ENCODE data around the gene AUTS2.
"Not testable (repeated sequence)": the region's sequence is repeated elsewhere in the genome, so short reads cannot be mapped to it uniquely, and the experiment has no call there.

The AUTS2 gene

DNA sequence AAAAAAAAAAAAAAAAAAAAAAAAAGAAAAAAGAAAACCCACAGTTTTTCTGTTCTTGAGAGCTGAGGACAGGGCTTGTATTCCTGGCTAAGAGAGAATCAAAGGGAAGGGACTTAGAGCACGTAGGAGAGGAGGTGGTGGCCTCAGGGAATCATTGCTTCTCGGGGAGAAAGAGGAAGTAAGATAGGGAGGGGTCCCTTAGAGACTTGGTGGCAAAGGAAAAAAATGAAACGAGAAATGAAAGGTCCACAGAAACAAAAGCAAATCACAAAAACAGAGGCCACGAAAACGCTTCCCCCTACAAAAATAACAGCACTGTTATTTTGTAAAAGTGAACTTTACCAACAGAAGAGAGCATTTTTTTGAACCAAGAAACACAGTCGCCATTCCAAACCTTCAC is 1210.6 kb downstream of the AUTS2 start:
- no peak overlapping the region for H3K4me3 ChIP-seq (ENCODE audit: low read depth, low read length)
- DNase-seq (ENCODE audit: low read depth) = no peak
- in situ Hi-C loops (cut with HindIII; ENCODE audit: low sequenced_read_pairs) = no loop called here
- TF ChIP-seq, protein P1, sequence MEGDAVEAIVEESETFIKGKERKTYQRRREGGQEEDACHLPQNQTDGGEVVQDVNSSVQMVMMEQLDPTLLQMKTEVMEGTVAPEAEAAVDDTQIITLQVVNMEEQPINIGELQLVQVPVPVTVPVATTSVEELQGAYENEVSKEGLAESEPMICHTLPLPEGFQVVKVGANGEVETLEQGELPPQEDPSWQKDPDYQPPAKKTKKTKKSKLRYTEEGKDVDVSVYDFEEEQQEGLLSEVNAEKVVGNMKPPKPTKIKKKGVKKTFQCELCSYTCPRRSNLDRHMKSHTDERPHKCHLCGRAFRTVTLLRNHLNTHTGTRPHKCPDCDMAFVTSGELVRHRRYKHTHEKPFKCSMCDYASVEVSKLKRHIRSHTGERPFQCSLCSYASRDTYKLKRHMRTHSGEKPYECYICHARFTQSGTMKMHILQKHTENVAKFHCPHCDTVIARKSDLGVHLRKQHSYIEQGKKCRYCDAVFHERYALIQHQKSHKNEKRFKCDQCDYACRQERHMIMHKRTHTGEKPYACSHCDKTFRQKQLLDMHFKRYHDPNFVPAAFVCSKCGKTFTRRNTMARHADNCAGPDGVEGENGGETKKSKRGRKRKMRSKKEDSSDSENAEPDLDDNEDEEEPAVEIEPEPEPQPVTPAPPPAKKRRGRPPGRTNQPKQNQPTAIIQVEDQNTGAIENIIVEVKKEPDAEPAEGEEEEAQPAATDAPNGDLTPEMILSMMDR (IDR thresholded peaks at IDR 0.05; ENCODE audit: low read depth, low read length, missing control alignments) = no peak

DNA sequence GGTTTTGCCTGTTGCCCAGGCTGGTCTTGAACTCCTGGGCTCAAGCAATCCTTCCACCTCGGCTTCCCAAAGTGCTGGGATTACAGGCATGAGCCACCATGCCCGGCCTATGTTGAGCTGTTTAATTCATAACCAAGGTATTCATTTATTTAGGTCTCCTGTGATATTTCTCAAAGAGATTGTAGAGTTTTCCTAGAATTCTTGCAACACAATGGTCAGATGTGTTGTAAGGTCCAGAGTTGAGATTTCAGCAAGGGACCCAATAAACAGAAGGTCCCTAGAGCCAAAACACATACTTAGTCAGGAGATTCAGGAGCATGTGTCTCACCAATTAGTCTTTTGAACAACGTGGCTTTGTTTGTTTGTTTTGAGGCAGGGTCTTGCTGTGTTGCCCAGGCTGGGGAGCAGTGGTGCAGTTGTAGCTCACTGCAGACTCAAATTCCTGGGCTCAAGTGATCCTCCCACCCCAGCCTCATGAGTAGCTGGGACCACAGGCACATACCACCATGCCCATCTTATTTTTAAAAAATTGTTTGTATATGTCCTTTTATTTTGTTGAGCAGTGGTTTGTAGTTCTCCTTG is 1212.4 kb downstream of the AUTS2 start:
- no peak overlapping the region for H3K4me3 ChIP-seq (ENCODE audit: low read depth, low read length)
- DNase-seq (ENCODE audit: low read depth) = no peak
- TF ChIP-seq, protein P1 (IDR thresholded peaks at IDR 0.05; ENCODE audit: low read depth, low read length, missing control alignments) = no peak
- in situ Hi-C loops (cut with HindIII; ENCODE audit: low sequenced_read_pairs) = no loop called here

DNA sequence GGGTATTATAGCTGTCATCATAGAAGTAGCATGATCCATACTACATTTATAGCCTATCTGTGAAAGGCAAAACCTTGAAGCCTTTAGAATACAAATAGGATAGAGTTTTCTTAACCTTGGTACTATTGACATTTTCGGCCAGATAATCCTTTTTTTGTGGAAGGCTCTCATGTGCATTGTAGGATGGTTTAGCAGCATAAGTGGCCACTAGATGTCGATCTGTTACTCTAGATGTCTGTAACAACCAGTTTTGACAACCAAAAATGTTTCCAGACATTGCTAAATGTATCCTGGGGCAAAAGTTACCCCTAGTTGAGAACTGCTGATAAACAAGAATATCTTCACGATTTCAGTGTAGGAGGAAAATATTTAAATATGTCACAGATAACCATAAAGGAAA is 1214.2 kb downstream of the AUTS2 start:
- TF ChIP-seq, protein P1 (IDR thresholded peaks at IDR 0.05; ENCODE audit: low read depth, low read length, missing control alignments) = peak; percentile 46
- in situ Hi-C loops (cut with HindIII; ENCODE audit: low sequenced_read_pairs) = no loop called here
- DNase-seq (ENCODE audit: low read depth) = no peak
- no peak overlapping the region for H3K4me3 ChIP-seq (ENCODE audit: low read depth, low read length)

DNA sequence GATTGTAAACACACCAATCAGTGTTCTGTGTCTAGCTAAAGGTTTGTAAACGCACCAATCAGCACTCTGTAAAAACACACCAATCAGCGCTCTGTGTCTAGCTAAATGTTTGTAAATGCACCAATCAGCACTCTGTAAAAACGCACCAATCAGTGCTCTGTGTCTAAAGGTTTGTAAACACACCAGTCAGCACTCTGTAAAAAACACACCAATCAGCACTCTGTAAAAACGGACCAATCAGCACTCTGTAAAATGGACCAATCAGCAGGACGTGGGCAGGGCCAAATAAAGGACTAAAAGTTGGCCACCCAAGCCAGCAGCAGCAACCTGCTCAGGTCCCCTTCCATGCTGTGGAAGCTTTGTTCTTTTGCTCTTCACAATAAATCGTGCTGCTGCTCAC is 1224.2 kb downstream of the AUTS2 start:
- in situ Hi-C loops (cut with HindIII; ENCODE audit: low sequenced_read_pairs); H3K4me3 ChIP-seq (ENCODE audit: low read depth, low read length); DNase-seq (ENCODE audit: low read depth): not testable (repeated sequence)

DNA sequence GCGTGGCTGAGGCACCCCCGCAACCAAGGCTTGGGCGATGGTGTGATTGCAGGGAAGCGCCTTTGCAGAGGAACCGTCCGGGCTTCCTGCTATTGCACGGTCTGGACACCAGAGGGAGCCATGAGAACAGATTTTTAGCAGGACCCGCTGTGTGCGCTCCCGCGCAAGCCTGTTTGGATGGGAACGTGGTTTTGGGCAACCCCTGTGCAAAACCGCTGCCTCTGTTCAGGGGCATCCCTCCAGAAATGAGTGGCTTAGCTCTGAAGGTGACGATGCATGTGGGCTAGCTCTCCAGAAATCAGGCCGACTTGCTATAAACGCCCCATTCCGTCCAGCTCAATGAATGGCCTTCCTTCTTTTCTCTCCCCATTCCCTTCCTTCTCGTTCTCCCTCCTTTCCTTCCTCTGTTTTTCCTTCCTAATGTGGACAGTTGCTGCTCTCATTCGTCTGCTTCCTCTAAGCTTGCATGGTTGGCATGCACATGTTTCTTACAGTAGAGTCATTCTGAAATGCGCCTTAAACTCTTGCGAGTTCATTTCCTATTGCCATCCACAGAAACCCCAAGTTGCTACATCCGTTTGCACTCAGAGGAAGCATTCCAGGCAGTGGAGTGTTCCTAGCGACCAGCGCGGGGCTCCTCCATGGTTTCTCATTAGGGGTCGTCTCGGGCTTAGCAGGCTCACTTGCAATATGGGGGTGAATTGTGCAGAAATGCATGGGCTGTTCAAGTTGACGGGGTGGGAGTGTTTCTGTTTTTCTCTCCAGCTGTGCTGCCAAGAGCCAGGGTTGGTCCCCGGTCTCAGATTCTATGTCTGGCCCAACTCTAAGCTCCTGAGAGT is 1231.2 kb downstream of the AUTS2 start:
- peak overlapping the region; percentile 10 for H3K4me3 ChIP-seq (ENCODE audit: low read depth, low read length)
- peak; percentile 16 for DNase-seq (ENCODE audit: low read depth)
- TF ChIP-seq, protein P1 (IDR thresholded peaks at IDR 0.05; ENCODE audit: low read depth, low read length, missing control alignments) = peak; percentile 87
- in situ Hi-C loops (cut with HindIII; ENCODE audit: low sequenced_read_pairs) = no loop called here

DNA sequence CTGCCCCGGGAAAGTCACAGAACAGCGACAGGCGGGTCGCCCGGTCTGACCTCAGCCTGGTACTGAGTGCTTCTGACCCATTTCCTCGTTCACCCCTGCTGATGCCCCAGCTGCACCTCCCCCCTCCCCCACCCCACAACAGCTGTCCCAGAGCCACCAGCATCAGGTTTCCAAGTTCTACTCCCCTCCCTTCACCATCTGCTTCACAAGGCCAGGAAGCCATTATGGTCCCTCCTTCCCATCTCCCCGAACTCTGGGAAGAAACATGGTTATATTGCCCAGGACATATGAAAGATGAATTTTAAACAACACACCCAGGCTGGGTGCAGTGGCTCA is 1231.8 kb downstream of the AUTS2 start:
- no peak overlapping the region for H3K4me3 ChIP-seq (ENCODE audit: low read depth, low read length)
- TF ChIP-seq, protein P1 (IDR thresholded peaks at IDR 0.05; ENCODE audit: low read depth, low read length, missing control alignments) = no peak
- DNase-seq (ENCODE audit: low read depth) = no peak
- in situ Hi-C loops (cut with HindIII; ENCODE audit: low sequenced_read_pairs) = no loop called here

DNA sequence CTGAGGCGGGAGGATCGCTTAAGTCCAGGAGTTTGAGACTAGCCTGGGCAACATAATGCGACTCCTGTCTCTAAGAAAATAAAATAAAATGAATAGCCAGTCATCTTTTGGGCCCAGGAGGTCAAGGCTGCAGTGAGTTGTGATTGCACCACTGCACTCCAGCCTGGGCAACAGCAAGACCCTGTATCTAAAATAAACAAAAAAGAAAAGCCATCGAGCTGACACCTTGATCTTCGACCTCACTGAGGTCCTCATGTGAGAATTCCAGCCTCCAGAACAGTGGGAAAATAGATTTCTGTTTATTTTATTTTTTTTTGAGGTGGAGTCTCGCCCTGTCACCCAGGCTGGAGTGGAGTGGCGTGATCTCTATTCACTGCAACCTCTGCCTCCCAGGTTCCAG is 1232.2 kb downstream of the AUTS2 start:
- in situ Hi-C loops (cut with HindIII; ENCODE audit: low sequenced_read_pairs) = no loop called here
- H3K4me3 ChIP-seq (ENCODE audit: low read depth, low read length) = no peak overlapping the region
- DNase-seq (ENCODE audit: low read depth) = no peak
- TF ChIP-seq, protein P1 (IDR thresholded peaks at IDR 0.05; ENCODE audit: low read depth, low read length, missing control alignments) = no peak
